HG02763 (cell line): Measurements from ENCODE around the gene SHISA9.

Source experiments
- ATAC-seq: cut with Tn5 transposase; IDR thresholded peaks from one replicate; pipeline ENCODE4 v1.9.1; 2021; ENCODE audit warnings: mild to moderate bottlenecking, moderate library complexity; ENCODE audit not compliant: unreplicated experiment

Gene SHISA9

DNA sequence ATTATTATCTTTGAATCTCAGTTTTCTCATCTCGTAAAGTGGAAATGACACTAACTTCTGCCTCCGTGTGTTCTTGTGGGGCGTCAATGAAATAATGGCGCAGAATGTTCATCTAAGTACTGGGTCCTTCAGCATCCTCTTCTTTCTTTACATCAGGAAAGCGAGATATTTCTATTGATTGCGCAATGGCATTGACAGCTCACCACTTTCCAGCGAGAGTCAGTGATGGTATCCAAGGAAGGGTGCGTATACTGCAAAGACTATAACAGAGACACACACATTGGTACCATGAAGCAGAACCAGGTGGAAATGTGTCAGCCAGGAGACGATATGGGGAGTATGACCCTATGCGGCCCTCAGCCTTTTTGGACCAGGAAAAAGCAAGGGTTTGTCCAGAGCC lies 162.1 kb downstream of the SHISA9 start:
- ATAC-seq = no peak

DNA sequence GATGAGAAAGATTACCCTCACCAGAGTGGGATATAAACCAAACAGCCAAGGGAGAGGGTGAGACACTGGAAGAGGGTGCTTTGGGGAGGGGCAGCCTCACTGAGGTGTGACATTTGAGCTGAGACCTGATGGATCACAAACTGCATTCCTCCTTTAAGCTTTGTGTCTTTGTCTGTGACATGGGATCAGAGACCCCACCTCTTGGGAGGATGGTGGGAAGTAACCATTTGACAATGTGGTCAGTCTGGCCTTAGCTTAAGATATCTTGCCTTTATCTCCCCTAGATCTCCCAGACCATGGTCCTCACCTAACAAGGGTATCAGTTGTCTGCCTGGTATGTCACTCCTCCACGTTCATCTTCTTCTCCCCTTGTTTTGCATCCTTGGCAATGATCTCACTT lies 163.4 kb downstream of the SHISA9 start:
- no peak for ATAC-seq

DNA sequence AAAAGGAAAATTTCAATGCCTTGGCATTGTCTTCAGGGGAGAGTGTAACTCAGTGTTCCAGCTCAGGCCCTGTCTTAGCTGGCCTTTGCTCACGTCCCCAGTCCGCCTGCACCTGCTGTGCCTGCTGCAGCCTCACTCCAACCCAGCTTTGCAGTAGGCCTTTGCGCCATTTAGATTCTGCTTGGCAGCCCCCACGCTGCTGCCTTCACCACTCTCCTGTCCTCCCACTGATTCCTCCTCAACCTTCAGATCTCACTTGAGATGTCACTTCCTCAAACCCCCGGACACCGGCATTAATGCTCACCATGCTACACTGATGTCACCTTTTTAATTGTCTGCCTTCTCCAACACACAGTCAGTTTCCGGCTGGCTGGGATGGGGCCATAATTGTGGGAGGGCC lies 166.2 kb downstream of the SHISA9 start:
- no peak for ATAC-seq

- no peak for ATAC-seq
These were observed 167.7 kb downstream of the SHISA9 start for GRCh38 chr16:13068912-13069583.

DNA sequence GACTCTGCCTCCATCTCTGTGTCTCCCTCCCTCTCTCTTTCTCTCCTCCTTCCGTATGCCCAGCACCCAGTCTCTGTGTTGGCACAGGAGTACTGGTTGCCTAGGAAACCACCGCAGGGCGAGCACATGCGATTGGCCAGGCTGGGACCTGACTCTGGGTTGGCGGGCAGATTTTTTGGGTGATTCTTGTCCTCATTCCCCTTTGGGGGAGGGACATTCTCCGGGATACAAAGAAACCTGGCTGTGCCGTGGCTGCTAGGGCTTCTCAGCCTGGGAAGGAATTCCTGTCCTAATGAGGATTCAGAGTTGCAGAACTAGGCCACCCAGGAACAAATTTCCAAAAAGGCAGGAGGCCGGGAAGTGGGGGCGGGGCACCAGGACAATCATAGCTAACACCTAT lies 168.9 kb downstream of the SHISA9 start:
- no peak for ATAC-seq

GRCh38 chr16:13076878-13077277 lies 175.5 kb downstream of the SHISA9 start:
- ATAC-seq = no peak

DNA sequence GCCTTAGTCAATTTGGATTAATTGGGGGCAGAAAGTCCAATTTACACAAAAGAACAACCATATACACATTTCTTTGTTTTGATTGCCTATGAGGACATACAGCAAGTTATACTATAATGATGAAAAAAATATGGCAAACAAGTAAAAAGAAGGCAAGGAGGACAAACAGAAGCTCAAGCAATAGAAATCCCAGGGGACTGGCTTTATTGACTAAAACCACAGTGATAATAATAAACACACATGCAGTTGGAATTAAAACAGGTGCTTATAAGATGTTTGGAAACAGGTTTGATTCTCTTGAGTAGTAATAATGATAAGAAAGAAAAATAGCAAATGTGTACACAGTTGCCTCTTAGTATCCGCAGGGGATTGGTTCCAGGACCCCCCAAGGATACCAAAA lies 176.4 kb downstream of the SHISA9 start:
- ATAC-seq = no peak

GRCh38 chr16:13080531-13080930 lies 179.1 kb downstream of the SHISA9 start:
- no peak for ATAC-seq

DNA sequence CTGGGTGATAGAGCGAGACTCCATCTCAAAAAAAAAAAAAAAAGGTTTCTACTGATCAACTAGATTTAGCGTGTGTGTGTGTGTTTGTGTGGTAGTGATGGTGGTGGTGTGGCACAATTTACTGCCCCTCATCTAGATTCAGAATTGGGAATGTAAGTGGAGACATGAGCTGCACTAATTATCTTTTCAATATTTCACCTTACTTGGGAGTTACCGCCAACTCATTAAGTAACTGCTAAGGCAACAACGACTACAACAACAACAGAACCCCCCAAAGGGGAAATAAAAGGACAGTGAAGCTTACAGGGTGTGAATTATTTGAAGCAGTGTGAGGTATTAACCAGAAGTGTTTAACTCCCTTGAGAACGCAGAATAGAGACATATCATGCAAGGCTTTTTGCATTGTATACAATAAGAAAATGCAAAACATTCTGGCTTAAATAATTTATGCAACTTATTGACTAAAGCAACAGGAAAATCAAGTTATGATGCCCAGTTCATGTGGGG lies 180.5 kb downstream of the SHISA9 start:
- ATAC-seq = no peak

DNA sequence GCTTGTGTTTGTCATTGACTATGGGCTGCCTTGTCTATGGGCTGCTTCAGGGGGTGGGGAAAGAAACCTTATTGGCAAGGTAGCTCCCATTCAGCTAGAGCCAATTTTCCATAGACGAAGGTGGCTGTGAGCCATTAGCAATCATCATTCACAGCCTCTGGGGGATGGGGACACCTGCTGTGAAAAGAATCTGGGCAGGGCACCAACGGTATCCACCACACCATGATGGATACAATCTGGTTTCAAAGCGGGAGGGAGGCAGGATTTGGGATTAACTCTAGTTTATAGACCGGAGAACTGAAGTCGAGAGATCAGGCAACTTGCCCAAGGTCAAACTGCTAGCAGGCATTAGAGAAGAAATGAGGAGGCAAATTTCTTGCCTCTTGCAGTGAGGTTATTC lies 182.3 kb downstream of the SHISA9 start:
- ATAC-seq = no peak

GRCh38 chr16:13084331-13084730 lies 182.9 kb downstream of the SHISA9 start:
- no peak for ATAC-seq

DNA sequence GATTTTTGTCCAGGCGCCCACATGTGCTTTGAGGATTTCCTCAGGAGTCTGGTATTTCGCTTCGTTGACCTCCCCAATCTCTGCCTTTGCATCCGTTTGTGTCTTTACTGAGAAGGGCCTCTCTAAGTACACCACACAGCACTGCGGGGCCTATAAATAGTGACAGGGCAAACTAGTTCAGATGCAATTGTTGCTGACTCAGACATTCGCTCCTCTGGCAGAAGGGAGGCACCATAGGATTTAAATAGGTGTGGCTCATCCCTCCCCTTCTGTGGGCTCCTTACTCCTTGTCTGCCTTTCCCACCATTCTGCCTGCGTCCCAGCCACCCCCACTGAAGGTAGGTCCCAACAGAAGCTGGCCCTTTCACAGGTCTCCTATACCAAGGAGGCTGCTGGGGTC lies 192.3 kb downstream of the SHISA9 start:
- no peak for ATAC-seq

DNA sequence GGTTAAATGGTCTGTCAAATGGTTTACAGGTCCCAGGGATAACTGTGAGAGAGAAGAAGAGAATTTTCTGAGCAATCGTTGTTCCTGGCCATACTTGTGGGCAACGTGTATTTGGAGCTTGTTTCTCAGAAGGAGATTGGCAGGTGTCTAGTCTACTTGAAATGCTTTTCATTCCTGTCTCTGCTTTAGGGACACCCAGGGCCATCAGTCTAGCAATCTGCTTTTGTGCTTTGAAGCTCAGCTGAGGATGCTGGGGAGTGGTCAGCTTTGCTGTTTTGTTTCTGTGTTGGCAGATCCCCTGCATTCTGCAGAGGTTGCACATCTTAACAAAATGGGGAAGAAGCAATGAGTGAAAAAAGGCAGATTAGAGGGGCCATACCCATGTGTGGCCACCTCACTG lies 193.7 kb downstream of the SHISA9 start:
- ATAC-seq = no peak

DNA sequence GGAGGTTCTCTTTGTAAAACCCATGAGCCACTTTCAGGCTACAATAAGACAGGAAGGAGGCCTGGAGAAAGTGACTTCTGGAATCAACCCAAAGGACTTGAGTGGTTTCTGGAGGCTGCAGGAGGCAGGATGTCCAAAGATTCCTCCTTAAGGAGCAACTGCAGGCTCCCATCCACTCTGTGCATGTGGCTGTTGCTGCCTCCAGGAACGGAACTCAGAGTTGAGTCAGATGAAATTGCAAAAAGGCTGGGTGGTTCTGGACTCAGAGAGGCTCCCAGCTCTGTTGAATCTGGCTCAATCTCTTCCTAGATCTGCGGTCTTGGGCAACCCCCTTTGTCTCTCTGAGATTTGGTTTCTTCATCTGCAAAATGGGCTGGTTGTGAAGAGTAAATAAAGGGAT lies 197.1 kb downstream of the SHISA9 start:
- ATAC-seq = no peak

DNA sequence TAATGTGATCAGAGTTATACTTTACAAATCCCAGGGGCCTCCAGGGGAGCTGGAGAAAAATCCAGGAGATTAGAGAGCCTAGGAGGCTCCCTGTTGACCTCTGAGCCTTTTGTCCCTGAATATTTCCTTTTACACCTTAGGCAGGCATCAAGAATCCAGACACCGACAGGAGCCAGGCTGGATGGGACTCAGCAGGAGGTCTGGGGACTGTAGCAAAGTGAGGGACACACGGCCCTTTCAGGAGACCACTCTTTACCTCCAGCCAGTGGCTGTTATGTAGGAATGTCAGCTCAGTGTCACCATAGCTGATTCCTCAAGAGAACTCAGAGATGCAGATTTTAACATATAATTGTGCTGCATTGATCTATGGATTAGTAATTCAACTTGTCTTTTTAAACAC lies 198.4 kb downstream of the SHISA9 start:
- no peak for ATAC-seq

GRCh38 chr16:13100970-13101369 lies 199.6 kb downstream of the SHISA9 start:
- ATAC-seq = no peak

- ATAC-seq = no peak
These were observed 200.4 kb downstream of the SHISA9 start for GRCh38 chr16:13101828-13102227.

GRCh38 chr16:13102401-13102800 lies 201.0 kb downstream of the SHISA9 start:
- ATAC-seq = no peak

GRCh38 chr16:13103831-13104530 lies 202.6 kb downstream of the SHISA9 start:
- ATAC-seq = no peak

DNA sequence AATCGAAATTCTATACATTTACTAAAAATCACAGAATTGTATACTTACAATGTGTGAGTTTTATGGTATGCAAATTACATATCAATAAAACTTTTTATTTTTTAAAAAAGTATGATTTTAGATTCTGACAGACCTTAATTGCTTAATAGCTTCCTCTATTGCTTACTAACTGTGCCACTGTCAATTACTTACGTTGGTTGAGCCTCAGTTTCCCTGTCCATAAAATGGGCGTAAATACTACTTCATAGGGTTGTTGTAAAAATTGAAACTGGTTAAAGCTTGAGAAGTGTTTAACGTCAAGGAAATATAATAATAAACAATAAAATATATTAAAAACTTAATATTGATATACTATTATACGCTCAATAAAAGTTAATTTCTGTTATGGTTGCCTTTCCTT lies 203.4 kb downstream of the SHISA9 start:
- no peak for ATAC-seq

- no peak for ATAC-seq
These were observed 204.0 kb downstream of the SHISA9 start for GRCh38 chr16:13105427-13105826.

DNA sequence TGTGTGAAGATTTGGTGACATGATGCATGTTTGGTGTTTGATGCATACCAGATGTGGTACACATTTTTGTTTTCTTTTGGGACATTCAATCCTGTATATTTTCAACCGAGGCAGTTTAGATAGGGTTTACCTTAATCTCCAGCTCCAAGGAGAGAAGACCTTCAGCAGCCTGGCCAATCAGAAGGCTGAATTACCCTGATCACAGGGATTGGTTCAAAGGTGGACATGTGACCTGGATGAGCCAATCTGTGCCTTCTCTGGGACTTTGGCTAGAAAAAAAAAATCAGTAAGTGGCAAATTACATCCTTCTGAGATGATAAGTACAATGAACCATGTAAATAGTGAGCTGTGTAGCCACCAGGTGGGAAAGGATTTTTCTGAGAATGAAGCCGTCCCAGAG lies 205.1 kb downstream of the SHISA9 start:
- ATAC-seq = no peak

GRCh38 chr16:13108126-13108525 lies 206.7 kb downstream of the SHISA9 start:
- no peak for ATAC-seq
